Keratinocyte (primary cell): ENCODE measurements around the gene TAF1C.

Experiments used
- EZH2 ChIP-seq: IDR thresholded peaks from one replicate; pipeline ENCODE4 v1.6.1; 2012; ENCODE audit warnings: inconsistent platforms, mild to moderate bottlenecking, low read length, moderate library complexity
- TF ChIP-seq, protein P1 (sequence below), 3 experiments: IDR thresholded peaks in 1 of 3; conservative IDR thresholded peaks in 1 of 3; optimal IDR thresholded peaks in 1 of 3; 2 replicates in 2 of 3; 3 replicates in 1 of 3; pipeline versions ENCODE3 to v1.5.1; 2011; ENCODE audit warnings: low read length in 3 of 3, mild to moderate bottlenecking in 3 of 3, moderate library complexity in 2 of 3, control low read depth in 1 of 3, inconsistent platforms in 1 of 3; ENCODE audit not compliant: insufficient read depth in 2 of 3; ENCODE audit errors: extremely low read depth in 1 of 3

DNA sequence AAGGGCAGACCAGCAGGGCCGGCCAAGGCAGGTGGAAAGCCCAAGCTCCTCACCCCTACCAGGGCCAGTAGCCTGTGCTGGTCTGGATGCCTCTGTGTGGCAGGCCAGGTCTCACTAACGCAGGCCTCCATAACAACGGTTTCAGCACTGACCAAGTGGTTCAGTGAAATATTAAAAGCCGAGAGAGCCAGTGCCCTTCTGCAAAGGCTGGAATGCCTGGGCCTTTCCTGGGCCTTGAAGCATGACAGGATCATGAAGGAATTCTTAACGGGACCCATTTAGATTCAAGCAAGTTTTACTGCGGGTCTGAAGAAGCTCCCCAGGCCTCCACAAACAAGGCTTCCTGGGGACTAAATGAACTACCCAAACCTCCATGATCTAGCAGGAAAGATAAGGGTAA, 20.4 kb upstream of the TAF1C start:
- TF ChIP-seq, protein P1, sequence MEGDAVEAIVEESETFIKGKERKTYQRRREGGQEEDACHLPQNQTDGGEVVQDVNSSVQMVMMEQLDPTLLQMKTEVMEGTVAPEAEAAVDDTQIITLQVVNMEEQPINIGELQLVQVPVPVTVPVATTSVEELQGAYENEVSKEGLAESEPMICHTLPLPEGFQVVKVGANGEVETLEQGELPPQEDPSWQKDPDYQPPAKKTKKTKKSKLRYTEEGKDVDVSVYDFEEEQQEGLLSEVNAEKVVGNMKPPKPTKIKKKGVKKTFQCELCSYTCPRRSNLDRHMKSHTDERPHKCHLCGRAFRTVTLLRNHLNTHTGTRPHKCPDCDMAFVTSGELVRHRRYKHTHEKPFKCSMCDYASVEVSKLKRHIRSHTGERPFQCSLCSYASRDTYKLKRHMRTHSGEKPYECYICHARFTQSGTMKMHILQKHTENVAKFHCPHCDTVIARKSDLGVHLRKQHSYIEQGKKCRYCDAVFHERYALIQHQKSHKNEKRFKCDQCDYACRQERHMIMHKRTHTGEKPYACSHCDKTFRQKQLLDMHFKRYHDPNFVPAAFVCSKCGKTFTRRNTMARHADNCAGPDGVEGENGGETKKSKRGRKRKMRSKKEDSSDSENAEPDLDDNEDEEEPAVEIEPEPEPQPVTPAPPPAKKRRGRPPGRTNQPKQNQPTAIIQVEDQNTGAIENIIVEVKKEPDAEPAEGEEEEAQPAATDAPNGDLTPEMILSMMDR (optimal IDR thresholded peaks at IDR 0.05 in 1 of 3, IDR thresholded peaks at IDR 0.05 in 1 of 3, conservative IDR thresholded peaks at IDR 0.05 in 1 of 3; ENCODE audit: extremely low read depth in 1 of 3, insufficient read depth in 2 of 3, low read length in 3 of 3) = no peak
- no peak for TF ChIP-seq EZH2
